PC-9 (cell line): Measurements from ENCODE around the gene ACSM3.

Experiments
- CTCF ChIP-seq: fragments of 200-600 bp; sonication (generic); conservative IDR thresholded peaks from 2 replicates; pipeline ENCODE4 v1.6.1; 2017; ENCODE audit warnings: mixed run types, antibody characterized with exemption, mild to moderate bottlenecking, moderate library complexity
- EZH2 ChIP-seq: fragments of 200-600 bp; sonication (generic); IDR thresholded peaks from 2 replicates; pipeline ENCODE4 v1.8.0; 2017; ENCODE audit warnings: antibody characterized with exemption, low read depth

GRCh38 chr16:20839504-20839903 is 75.7 kb downstream of the ACSM3 start:
- TF ChIP-seq CTCF = no peak
- no peak for TF ChIP-seq EZH2
